ENCODE results near the gene MARVELD1.

Gene MARVELD1

DNA sequence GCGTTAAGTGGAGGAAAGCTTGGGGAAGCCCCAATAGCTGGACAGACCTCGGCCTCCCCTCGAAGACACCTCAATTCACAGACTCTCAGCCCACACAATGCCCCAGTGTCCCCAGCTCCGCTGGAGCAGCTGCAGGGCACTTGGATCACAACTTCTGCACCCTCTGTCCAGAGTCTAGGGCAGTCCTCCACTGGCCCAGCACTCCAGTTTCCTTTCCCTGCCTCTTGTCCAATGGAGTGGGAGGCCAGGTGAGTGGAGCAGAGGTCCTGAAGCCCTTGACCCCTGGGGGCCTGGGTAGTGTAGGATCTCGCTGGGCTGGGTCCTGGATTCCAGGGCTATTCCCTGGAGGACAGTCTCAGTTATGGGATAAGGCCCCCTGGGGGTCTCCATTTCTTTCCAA is 46.4 kb downstream of the MARVELD1 start:
- DNase-seq = no peak

DNA sequence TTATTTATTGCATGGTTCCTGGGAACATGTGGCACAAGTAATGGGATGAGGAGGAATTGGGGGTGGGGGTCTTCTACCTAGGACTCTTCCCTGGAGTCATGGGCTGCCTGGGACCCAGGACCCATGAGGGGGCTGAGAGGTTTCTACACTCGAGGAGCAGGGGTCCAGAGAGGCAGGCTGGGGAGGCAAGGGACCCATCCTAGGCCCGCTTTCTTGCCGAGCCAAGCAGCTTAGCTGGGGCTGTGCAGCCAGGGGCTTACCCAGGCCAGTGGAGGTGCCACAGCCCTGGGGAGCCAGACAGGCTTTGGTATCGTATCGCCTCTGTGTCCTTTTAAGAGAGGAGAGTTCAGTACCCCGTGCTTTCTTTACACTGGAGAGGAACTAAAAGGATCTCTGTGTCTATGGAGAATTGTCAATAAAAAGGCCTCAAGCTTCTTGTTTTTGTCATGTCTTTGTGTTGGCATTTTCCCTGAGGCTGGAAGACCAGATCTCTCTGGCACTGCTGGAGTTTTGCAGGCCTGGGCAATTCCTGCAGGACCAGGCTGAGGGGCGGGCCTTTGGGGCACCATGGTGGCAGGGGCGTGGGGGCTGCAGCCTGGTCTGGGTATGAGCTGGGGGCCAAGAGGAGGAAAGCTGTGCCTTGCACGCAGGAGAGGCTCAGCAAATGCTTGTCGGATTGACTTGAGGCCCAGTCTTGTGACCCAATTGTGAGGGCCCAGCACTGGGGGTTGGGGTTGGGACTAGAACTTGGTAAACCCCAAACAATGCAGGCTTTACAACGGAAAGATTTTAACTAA is 47.1 kb downstream of the MARVELD1 start:
- peak; percentile 24 for DNase-seq

DNA sequence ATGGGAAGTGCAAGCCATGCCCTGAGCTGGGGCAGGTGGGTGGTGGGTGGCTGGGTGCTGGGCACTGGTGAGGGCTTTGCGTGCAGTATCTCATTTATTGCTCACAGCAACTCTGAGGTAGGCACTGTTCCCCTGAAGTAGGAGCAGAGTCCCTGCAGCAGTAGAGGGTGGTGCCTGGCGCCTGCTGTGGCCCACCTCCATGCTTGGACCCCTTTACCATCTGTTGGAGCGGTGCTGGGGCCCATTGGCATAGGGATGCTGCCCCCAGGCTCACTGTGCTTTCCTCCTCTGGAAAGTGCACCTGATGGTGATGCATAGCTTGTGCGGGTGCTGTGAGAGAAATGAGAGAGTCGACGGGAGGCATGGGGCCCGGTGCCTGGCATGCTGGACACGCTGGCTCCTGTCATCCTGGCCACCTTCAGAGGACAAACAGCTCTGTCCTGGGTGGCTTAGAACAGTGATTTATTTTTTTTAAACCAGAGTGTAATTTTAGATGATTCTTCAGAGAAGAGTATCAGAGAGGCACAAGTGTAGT is 47.9 kb downstream of the MARVELD1 start:
- DNase-seq = no peak

DNA sequence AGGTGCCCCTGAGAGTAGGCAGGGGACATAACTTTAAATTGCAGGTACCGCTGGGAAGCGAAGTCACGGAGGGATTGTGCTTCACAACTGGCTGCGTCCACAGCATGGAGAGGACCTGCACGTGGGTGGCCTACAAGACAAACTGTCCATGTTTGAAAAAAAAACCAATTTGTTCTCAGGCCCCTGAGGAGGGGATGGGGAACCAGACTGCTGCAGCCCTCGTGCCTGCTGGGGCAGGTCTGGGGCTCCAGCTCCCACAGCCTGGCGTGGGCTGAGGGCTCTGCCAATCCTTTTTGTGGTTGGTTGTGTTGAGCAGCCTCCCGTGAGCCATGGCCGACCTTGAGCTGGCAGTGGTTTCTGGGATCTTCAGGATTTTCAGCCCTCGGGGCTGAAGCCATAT is 48.5 kb downstream of the MARVELD1 start:
- DNase-seq = no peak

DNA sequence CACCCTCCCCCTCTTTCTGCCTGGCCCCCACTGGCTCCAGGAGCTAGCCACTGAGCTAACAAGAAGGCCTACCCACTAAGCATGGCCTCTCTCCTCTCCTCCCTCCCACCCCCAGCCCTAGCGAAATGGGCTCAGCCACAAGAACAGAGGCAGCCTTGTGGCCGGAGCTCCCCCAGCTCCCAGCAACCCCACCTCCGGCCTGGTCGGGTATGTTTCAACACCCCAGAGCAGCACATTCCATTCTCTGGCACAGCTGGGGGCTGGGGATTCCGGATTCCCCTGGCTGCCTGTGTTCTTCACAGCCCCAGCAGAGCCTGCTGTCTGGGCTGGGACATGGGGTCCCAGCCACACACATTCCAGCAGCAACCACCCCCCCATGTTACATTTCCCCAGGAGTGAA is 49.3 kb downstream of the MARVELD1 start:
- DNase-seq = peak; percentile 51

DNA sequence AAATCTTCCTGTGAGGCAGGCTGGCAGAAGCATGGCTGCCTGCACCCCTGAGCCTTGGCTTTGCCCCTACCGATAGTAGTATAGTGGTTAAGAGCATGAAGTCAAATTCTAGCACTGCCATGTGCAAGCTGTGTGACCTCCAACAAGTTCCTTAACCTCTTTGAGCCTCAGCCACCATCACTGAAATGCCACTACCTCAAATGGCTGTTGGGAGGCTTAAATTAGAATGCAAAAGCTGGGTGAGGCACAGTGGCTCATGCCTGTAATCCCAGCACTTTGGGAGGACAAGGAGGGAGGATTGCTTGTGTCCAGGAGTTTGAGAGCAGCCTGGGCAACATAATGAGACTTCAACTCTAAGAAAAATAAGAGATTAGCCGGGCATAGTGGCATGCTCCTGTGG is 49.9 kb downstream of the MARVELD1 start:
- DNase-seq = no peak

DNA sequence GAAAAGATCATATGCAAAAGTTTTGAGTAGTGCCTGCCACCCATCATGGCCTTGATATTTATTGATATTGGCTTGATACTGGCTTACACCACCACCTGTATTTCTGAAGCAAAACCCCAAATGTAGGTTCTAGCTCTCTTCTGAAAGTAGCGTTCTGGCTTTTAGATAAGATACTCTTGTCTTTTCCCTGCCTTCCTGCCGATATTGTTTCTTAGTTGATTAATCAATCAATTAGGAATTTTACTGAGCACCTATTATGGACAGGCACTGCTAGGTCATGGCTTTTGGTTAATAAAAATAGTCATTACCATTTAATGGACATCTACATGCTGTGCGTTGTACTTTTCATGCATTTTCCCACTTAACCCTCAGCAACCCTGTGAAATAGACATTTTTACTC is 50.4 kb downstream of the MARVELD1 start:
- DNase-seq = no peak

DNA sequence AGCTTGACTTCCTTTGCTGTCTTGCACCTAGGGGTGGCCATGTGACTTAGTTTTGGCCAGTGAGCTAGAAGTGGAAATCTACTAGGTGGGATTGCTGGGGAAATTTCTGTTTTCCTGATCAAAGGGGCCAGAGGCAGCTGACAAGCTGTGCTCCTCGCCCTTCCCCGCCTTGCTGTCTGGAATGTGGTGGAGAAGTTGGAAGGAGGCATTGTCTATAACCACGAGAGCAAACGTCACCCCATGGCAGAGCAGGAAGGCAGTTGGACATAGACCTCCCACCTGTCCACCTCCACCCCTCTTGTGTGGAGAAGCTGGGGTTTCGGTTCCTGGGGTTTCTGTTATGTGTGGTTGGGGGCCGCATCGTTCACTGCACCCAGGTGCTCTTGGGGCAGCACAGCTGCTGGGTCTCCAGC is 51.0 kb downstream of the MARVELD1 start:
- no peak for DNase-seq

DNA sequence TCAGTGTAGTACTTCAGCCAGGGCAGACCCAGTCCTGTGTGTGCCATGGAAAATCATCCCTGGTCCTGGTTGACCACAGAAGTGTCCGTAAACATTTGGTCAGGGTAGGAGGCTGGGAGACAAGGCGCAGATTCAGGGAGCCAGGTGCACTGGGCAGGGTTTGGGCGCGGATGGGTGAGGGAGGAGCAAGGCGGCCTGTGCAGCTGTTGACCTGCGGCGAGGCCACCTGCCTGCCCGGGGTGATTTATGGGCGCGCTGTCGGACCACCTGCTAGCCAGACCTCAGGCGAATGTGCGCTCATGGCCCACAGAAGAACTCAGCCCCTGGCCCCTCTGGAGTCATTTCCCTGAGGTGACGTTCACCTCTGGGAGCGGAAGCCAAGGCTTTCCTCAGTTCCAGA is 51.7 kb downstream of the MARVELD1 start:
- no peak for DNase-seq

DNA sequence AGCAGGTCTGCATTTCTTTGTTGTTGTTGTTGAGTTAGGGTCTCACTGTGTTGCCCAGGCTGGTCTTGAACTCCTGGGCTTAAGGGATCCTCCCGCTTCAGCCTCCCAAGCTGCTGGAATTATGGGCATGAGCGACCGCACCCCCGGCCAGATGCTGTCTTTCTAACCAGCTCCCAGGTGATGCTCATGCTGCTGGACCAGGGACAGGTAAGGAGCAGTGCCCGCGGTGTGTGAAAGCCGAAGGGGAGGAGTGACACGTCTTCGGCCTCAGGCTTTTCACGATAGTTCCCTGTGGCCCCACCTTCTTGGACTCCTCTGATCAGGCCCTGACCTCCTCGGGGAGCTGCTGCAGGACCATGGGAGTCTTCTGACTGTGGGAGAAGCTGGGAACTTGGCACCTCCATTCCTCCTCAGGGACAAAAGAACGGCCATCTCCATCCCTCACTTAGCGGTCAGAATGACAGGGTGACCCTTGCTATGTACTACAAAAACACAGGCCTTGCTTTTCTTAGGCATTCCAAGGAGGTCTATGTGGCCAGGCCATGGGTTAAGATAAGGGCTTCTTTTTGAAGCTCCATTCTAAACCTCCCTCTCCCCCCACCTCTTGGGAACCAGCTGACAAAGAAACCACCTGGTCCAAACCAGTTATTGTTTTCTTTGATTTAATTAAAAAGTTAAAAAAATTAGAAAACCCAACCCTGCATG is 52.7 kb downstream of the MARVELD1 start:
- DNase-seq = no peak

DNA sequence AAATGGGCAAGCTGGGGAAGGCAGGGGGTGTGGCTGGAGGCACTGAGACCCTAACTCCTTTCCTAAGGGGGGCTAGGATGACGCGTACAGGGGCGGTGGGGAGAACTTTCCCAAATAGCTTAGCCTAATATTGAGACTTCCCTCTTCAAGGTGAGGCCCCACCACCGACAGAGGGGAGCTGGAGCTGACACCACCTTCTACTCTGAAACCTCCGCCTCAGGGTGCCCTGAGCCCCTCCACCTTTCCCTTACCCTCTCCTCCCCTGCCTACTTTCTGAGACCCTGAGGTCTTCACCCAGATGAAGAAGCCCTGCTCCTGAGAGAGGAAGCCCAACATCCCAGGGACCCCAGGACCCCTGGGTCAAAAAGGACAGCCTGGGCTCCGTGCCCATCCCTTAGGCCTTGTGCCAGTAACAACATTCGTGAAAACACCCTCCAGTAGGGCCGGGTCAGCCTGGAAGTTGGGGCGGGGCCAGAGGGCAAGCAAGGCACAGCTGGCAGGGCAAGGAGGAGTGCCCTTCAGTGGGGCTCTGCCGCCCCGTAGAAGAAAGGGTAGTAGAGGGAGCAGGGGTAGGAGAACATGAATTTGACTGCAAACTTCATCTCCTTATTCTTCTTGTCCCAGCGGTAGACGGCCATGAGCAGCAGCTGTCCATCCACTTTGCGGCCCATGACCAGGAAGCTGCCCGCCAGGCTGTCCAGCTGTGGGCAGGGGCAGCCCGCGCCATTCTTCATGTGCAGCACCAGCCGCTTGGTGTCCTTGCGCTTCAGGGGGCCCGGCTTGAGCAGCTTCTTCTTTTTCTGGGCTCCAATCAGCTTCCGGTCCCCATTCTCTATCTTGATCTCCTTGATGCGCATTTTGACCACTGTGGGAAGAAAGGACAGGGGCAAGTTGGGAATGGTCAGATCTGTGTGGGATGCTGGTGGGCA is 53.7 kb downstream of the MARVELD1 start:
- no peak for DNase-seq
